HEK293 (cell line): Measurements from ENCODE around the gene SH3BP4.
A peak's percentile ranks its signal among the peaks of the same experiment; 100 is the strongest.

Experiments used
- CTCF ChIA-PET: fragments of 350-600 bp; formaldehyde crosslinking; extraction: SDS; loops from one replicate; lab custom pipeline; 2021; ENCODE audit warnings: antibody characterized with exemption; lab: Yijun Ruan, JAX
- POLR2A ChIA-PET: fragments of 300-600 bp; formaldehyde crosslinking; extraction: SDS; loops from one replicate; lab custom pipeline; 2020; ENCODE audit warnings: antibody characterized with exemption, inconsistent platforms; lab: Yijun Ruan, JAX
- H3K27ac ChIP-seq: fragments of 200-500 bp; sonication (Bioruptor generic); 2 replicates; pipeline ENCODE4 v1.5.1; 2014; ENCODE audit warnings: low read depth, low read length, control low read depth, inconsistent platforms; ENCODE audit errors: extremely low read depth
- H3K36me3 ChIP-seq, 2 experiments: fragments of 200-500 bp in 1 of 2; sonication (Bioruptor generic) in 1 of 2; 1 replicate in 1 of 2; 2 replicates in 1 of 2; pipeline ENCODE4 v1.5.1; 2014 to 2017; ENCODE audit warnings: inconsistent platforms in 2 of 2, low read length in 2 of 2; ENCODE audit not compliant: control insufficient read depth in 2 of 2, insufficient read depth in 1 of 2
- H3K4me1 ChIP-seq: fragments of 200-500 bp; sonication (Bioruptor generic); 2 replicates; pipeline ENCODE4 v1.5.1; 2014; ENCODE audit warnings: mild to moderate bottlenecking, low read length, inconsistent platforms; ENCODE audit not compliant: control insufficient read depth, insufficient read depth
- H3K4me3 ChIP-seq: 2 replicates; pipeline ENCODE4 v1.5.1; 2011; ENCODE audit warnings: low read depth, mild to moderate bottlenecking, control low read depth, low read length, moderate library complexity
- H3K9me3 ChIP-seq: fragments of 200-500 bp; sonication (Bioruptor generic); 2 replicates; pipeline ENCODE4 v1.5.1; 2014; ENCODE audit warnings: low read depth, low read length, inconsistent platforms; ENCODE audit not compliant: control insufficient read depth, insufficient read depth
- OVOL3 ChIP-seq: fragments of 450-650 bp; formaldehyde crosslinking; IDR thresholded peaks from 2 replicates; pipeline ENCODE4 v1.5.1; 2016; ENCODE audit warnings: missing biosample characterization, missing genetic modification characterization
- RBAK ChIP-seq: fragments of 450-650 bp; formaldehyde crosslinking; IDR thresholded peaks from 2 replicates; pipeline ENCODE4 v1.5.1; 2016; ENCODE audit warnings: missing biosample characterization, missing genetic modification characterization
- SETDB1 ChIP-seq: IDR thresholded peaks from one replicate; pipeline ENCODE4 v1.6.1; 2017; ENCODE audit warnings: mild to moderate bottlenecking, low read length, moderate library complexity, mixed read lengths; ENCODE audit not compliant: insufficient read length
- ZBTB10 ChIP-seq: fragments of 450-650 bp; formaldehyde crosslinking; IDR thresholded peaks from 2 replicates; pipeline ENCODE4 v1.5.1; 2016; ENCODE audit warnings: missing biosample characterization, missing genetic modification characterization
- ZFP37 ChIP-seq: fragments of 450-650 bp; formaldehyde crosslinking; IDR thresholded peaks from 2 replicates; pipeline ENCODE4 v1.5.1; 2016; ENCODE audit warnings: missing biosample characterization, missing genetic modification characterization
- ZIC2 ChIP-seq: fragments of 450-650 bp; formaldehyde crosslinking; IDR thresholded peaks from 2 replicates; pipeline ENCODE4 v1.5.1; 2016; ENCODE audit warnings: missing biosample characterization, missing genetic modification characterization
- ZNF645 ChIP-seq: fragments of 450-650 bp; formaldehyde crosslinking; IDR thresholded peaks from 2 replicates; pipeline ENCODE4; 2016; ENCODE audit warnings: missing biosample characterization, missing genetic modification characterization
- ZNF768 ChIP-seq: fragments of 450-650 bp; formaldehyde crosslinking; IDR thresholded peaks from 2 replicates; pipeline ENCODE4 v1.5.1; 2018; ENCODE audit warnings: missing biosample characterization, mild to moderate bottlenecking, missing genetic modification characterization
- ZNF776 ChIP-seq: fragments of 450-650 bp; formaldehyde crosslinking; IDR thresholded peaks from 2 replicates; pipeline ENCODE4 v1.5.0; 2017; ENCODE audit warnings: missing biosample characterization, missing genetic modification characterization, borderline replicate concordance
- TF ChIP-seq, protein P1 (sequence below): fragments of 450-650 bp; formaldehyde crosslinking; IDR thresholded peaks from 2 replicates; pipeline ENCODE4 v1.5.1; 2016; ENCODE audit warnings: missing biosample characterization, missing genetic modification characterization, borderline replicate concordance

The SH3BP4 gene

DNA sequence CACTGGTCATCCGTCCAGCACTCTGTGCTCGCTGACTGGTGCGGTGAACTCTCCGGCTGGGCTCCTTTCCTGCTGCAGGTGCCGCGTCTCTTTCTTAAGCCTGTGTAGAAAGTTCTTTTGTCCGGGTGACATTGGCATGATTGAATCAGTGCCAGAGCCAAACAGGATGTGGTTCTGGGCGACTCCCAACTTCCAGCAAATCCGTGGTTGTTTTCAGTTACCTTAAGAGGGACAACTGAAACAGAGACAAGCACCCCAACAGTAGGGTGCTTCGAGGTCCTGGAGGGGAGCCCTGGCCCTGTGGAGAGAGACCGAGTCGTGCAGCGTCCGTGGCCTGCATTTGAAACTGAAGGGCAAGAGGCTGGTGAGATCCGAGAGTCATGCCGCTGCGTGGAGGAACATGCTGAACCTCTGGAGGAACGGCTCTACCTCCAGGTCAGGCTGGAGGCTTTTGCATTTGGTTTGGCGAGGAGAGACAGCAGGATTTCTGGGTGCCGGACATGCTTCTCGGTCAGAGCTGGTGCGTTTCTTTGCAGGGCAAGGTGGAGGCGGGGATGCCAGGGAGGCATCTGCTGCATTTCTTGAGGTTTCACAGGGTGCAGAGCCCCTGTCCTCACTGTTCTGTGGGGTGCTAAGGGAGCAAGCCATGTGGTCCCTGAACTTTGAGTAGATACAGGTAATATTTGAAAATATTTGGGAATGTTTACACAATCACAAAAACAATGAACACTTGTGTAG is 26.8 kb downstream of the SH3BP4 start:
- peaks cover 0 to 4% of the 10 kb centered on the region in 2 experiments; a peak in 1 of 3 replicates for H3K36me3 ChIP-seq
- POLR2A ChIA-PET = no interaction called here
- no peak overlapping the region for H3K4me3 ChIP-seq
- peaks cover 24% of the 10 kb centered on the region for H3K4me1 ChIP-seq
- H3K27ac ChIP-seq = no peak overlapping the region
- no peaks in the 10 kb centered on the region for H3K9me3 ChIP-seq
- CTCF ChIA-PET = no interaction called here
- TF ChIP-seq, protein P1, sequence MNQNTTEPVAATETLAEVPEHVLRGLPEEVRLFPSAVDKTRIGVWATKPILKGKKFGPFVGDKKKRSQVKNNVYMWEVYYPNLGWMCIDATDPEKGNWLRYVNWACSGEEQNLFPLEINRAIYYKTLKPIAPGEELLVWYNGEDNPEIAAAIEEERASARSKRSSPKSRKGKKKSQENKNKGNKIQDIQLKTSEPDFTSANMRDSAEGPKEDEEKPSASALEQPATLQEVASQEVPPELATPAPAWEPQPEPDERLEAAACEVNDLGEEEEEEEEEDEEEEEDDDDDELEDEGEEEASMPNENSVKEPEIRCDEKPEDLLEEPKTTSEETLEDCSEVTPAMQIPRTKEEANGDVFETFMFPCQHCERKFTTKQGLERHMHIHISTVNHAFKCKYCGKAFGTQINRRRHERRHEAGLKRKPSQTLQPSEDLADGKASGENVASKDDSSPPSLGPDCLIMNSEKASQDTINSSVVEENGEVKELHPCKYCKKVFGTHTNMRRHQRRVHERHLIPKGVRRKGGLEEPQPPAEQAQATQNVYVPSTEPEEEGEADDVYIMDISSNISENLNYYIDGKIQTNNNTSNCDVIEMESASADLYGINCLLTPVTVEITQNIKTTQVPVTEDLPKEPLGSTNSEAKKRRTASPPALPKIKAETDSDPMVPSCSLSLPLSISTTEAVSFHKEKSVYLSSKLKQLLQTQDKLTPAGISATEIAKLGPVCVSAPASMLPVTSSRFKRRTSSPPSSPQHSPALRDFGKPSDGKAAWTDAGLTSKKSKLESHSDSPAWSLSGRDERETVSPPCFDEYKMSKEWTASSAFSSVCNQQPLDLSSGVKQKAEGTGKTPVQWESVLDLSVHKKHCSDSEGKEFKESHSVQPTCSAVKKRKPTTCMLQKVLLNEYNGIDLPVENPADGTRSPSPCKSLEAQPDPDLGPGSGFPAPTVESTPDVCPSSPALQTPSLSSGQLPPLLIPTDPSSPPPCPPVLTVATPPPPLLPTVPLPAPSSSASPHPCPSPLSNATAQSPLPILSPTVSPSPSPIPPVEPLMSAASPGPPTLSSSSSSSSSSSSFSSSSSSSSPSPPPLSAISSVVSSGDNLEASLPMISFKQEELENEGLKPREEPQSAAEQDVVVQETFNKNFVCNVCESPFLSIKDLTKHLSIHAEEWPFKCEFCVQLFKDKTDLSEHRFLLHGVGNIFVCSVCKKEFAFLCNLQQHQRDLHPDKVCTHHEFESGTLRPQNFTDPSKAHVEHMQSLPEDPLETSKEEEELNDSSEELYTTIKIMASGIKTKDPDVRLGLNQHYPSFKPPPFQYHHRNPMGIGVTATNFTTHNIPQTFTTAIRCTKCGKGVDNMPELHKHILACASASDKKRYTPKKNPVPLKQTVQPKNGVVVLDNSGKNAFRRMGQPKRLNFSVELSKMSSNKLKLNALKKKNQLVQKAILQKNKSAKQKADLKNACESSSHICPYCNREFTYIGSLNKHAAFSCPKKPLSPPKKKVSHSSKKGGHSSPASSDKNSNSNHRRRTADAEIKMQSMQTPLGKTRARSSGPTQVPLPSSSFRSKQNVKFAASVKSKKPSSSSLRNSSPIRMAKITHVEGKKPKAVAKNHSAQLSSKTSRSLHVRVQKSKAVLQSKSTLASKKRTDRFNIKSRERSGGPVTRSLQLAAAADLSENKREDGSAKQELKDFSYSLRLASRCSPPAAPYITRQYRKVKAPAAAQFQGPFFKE = no peak
- TF ChIP-seq ZNF645 (no peak), ZNF768 (no peak)

DNA sequence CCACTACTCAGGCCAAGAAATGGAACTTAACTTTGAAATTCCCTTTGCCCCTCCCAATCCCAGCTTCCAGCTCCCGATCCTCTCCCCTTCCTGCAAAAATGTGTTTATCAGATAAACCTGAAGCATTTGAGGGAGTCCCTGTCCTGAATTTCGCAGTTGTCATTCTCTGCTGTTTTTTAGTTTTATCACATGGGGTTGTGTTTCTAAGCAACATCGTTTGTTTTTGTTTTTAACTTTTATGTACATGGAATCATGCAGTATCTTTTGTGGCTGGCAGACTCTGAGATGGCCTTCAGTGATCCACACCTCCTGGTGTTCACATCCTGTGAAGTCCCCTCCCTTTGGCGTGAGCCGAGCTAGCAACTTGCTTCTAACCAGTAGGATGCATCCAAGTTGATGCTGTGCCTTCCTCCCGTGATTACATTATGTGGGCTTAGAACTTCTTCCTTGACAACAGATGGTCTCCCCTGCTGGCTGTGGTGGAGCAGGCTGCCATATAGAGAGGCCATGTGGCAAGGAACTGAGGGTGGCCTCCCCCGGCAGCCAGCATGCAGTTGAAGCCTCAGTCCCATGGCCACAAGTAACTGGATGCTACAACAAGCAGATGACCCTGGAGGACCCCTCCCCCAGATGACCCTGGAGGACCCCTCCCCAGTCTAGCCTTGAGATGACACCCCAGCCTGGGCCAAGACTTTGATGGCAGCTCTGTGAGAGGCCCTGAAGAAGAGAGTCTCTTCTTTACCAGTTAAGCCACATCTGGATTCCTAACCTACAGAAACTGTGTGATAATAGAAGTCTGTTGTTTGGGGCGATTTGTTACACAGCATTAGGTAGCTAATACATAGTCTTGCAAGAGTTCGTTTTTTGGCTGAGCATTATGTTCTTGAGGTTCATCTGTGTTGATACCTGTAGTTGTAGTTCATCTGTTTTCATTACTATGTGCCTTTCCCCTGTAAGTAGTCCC is 27.7 kb downstream of the SH3BP4 start:
- CTCF ChIA-PET = interaction anchor here (0.6 to 0.9 kb wide), 4 partner anchors 98 to 290 kb away, joined by 3 read pairs; no protein-coding TSS in a partner anchor
- TF ChIP-seq ZIC2 (tag by site-specific recombination) (0 out of 2 replicates have a peak, but pooled peaks have one; percentile 11), OVOL3 (no peak), SETDB1 (peak; percentile 80), ZNF776 (tag by site-specific recombination) (no peak), RBAK (peak; percentile 99)
- POLR2A ChIA-PET = interaction anchor here (1.1 kb wide), 1 partner anchor 22 kb away, joined by 5 read pairs; no protein-coding TSS in a partner anchor

GRCh38 chr2:234980451-234981187 is 28.8 kb downstream of the SH3BP4 start:
- ChIA-PET POLR2A (interaction anchor here (0.9 to 1.8 kb wide), 4 partner anchors 8 to 23 kb away, joined by 3 to 5 read pairs (median 4); no protein-coding TSS in a partner anchor), CTCF (interaction anchor here (0.6 to 0.9 kb wide), 4 partner anchors 47 to 210 kb away, joined by 3 read pairs; no protein-coding TSS in a partner anchor)
- peaks cover 27% of the 10 kb centered on the region for H3K4me1 ChIP-seq

More for the DNA sequence above, 27.7 kb downstream of the SH3BP4 start:
- H3K9me3 ChIP-seq = no peaks in the 10 kb centered on the region
- H3K4me1 ChIP-seq = peaks cover 27% of the 10 kb centered on the region
- H3K36me3 ChIP-seq = peaks cover 0 to 4% of the 10 kb centered on the region in 2 experiments; a peak in 1 of 3 replicates
- no peak overlapping the region for H3K4me3 ChIP-seq
- no peak overlapping the region for H3K27ac ChIP-seq

More at GRCh38 chr2:234980451-234981187, 28.8 kb downstream of the SH3BP4 start:
- TF ChIP-seq OVOL3 (no peak), ZBTB10 (tag by site-specific recombination) (no peak), ZFP37 (tag by site-specific recombination) (no peak)
- Histone ChIP-seq H3K36me3 (peaks cover 0 to 4% of the 10 kb centered on the region in 2 experiments; a peak in 1 of 3 replicates), H3K9me3 (no peaks in the 10 kb centered on the region), H3K27ac (peak overlapping the region; percentile 45; the same call in 1 of the 2 replicates), H3K4me3 (peak overlapping the region; percentile 23; the same call in 1 of the 2 replicates)
